ENCODE measurements around the gene MYLK3.

The MYLK3 gene

DNA sequence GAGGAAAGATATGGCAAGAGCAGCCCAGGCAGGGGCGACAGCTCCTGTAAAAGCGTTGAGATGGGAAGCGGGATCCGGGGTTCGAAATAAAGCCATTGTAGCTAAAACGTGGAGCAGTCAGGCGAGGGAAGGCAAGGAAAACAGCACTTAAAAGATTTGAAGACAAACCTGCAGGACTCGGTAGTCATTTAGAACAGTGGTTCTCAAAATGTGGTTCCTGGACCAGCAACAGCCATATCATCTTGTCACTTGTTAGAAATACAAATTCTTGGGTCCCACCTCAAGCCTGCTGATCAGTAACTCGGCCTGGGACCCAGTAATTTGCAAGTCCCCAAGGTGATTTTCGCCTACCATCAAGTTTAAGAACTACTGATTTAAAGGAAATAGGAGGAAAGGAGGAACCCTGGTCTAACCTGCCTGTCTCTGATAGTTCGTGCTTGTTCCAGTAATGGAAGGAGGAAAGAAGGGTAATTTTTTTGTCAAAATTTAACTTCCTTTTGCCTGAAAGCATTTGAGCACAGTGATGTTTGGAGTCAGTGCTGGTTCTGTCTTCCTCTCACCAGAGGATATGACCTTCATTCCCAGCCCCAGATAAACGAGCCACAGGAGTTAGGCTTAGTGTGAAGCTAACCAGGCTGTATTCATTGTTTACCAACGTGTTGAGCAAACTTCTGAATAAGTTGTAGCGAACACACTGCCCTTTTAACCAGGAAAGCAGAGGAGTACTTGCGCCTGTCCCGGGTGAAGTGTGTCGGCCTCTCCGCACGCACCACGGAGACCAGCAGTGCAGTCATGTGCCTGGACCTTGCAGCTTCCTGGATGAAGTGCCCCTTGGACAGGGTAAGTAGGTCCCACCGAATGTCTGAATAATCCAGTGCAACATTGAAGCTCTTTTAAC, 57.6 kb downstream of the MYLK3 start:
- H3K27ac ChIP-seq = peak overlapping the region; percentile 96
- H3K27me3 ChIP-seq (replicated peaks) = no peaks in the 10 kb centered on the region
- DNase-seq = peak; percentile 26
- in situ Hi-C loops (cut with HindIII; ENCODE audit: low pct_ligation_motif_present, low sequenced_read_pairs) = no loop called here
- H3K4me3 ChIP-seq (ENCODE audit: low read depth, low read length) = peak overlapping the region; percentile 94
- H3K36me3 ChIP-seq (replicated peaks) = no peaks in the 10 kb centered on the region
- TF ChIP-seq, protein P1, sequence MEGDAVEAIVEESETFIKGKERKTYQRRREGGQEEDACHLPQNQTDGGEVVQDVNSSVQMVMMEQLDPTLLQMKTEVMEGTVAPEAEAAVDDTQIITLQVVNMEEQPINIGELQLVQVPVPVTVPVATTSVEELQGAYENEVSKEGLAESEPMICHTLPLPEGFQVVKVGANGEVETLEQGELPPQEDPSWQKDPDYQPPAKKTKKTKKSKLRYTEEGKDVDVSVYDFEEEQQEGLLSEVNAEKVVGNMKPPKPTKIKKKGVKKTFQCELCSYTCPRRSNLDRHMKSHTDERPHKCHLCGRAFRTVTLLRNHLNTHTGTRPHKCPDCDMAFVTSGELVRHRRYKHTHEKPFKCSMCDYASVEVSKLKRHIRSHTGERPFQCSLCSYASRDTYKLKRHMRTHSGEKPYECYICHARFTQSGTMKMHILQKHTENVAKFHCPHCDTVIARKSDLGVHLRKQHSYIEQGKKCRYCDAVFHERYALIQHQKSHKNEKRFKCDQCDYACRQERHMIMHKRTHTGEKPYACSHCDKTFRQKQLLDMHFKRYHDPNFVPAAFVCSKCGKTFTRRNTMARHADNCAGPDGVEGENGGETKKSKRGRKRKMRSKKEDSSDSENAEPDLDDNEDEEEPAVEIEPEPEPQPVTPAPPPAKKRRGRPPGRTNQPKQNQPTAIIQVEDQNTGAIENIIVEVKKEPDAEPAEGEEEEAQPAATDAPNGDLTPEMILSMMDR (IDR thresholded peaks at IDR 0.05; ENCODE audit: low read depth, low read length, missing control alignments) = no peak

DNA sequence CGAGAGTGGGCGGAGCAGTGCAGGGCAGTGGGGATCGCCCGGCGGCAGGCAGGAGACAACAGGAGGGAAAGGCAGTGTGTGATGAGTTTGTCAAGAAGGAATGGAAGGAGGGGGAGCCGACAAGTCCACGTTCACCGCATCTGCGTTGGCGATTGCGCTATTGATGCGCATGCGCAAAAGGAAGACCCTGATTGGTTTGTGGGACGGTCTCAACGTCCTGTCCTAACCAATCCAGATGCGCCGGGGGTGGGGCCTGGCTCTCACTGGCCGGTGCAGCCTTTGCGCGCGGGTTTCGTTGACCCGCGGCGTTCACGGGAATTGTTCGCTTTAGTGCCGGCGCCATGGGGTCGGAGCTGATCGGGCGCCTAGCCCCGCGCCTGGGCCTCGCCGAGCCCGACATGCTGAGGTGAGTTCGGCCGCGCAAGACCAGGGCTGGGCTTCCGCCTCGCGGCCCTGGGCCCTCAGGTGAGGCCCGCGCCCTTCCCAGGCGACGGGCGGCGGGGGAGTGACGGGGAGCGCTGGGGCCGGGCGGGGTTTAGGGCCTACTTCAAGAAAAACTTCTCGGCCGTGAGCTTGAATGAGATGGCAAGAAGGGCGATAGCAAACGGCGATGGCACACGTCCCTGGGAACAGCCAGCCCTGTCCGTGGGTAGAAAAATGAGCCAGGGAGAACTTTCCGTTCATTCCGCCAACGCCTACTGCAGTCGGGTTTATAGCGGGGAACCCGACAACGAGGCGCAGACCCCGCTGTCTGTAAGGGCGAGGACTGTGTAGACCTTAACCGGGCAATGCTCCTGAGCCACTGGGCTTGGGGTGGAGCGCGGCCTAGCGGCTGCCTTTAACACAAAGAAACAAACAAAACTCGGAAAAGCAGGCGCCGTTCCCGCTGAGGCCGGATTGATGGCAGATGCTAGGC, 58.5 kb downstream of the MYLK3 start, which contains the start of gene ORC6:
Gene ORC6 (plus strand): TSS at position 295 of the 916 bp plus-strand sequence. CDS start 47 bp downstream, at position 342.
- in situ Hi-C loops (cut with HindIII; ENCODE audit: low pct_ligation_motif_present, low sequenced_read_pairs) = no loop called here
- peak; percentile 98 for DNase-seq
- Histone ChIP-seq H3K27me3 (replicated peaks) (no peaks in the 10 kb centered on the region), H3K27ac (peak within 1 kb of the TSS; percentile 96), H3K4me3 (ENCODE audit: low read depth, low read length) (peak within 1 kb of the TSS; percentile 94), H3K36me3 (replicated peaks) (no peaks in the 10 kb centered on the region)
- TF ChIP-seq, protein P1 (IDR thresholded peaks at IDR 0.05; ENCODE audit: low read depth, low read length, missing control alignments) = peak; percentile 78

DNA sequence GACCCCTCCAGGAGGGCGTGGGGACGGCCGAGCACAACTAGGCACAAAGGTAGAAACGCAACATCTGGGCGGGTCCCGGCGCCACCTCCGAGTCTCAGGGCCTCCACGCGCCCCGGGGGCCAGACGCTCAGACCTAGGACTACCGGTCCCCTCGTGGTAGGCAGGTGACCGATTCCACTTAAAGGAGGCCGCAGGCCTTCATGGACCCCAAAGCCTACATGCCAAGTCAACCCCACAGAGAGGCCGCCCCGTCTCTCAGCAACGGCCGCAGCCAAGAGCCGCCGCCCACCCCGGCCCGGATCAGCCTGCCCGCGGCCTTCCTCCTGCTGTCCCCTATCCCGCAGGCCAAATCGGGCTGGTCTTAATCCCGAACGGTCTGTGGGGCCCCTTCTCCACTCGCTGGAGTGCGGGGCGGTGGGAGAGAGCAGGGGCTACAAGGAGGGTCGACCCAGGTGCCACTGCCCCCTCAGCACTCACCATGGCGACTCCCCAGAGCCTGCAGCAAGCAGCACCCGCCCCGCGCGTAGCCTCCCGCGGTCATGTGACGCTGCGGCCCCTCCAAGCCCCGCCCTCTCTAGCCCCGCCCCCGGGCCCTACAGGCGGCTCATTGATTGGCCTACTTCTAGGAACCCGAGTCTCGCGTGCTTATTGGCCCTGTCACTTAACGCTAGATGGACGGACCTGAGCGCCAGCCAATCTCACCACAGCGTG, 59.3 kb downstream of the MYLK3 start, which contains the start of gene VPS35:
Gene VPS35 (minus strand): TSS at position 525 of the 711 bp plus-strand sequence. CDS start 45 bp downstream, at position 480.
- Histone ChIP-seq H3K36me3 (replicated peaks) (no peaks in the 10 kb centered on the region), H3K27ac (peak within 1 kb of the TSS; percentile 96), H3K27me3 (replicated peaks) (no peaks in the 10 kb centered on the region), H3K4me3 (ENCODE audit: low read depth, low read length) (peak within 1 kb of the TSS; percentile 94)
- peak; percentile 99 for DNase-seq
- TF ChIP-seq, protein P1 (IDR thresholded peaks at IDR 0.05; ENCODE audit: low read depth, low read length, missing control alignments) = no peak
- in situ Hi-C loops (cut with HindIII; ENCODE audit: low pct_ligation_motif_present, low sequenced_read_pairs) = no loop called here

- DNase-seq = no peak
- in situ Hi-C loops (cut with HindIII; ENCODE audit: low pct_ligation_motif_present, low sequenced_read_pairs) = no loop called here
Observed at GRCh38 chr16:46688101-46688653, 60.0 kb downstream of the MYLK3 start.

More at GRCh38 chr16:46688101-46688653, 60.0 kb downstream of the MYLK3 start:
- Histone ChIP-seq H3K36me3 (replicated peaks) (no peaks in the 10 kb centered on the region), H3K27me3 (replicated peaks) (no peaks in the 10 kb centered on the region), H3K4me3 (ENCODE audit: low read depth, low read length) (peak overlapping the region; percentile 94), H3K27ac (peak overlapping the region; percentile 96)
- TF ChIP-seq, protein P1 (IDR thresholded peaks at IDR 0.05; ENCODE audit: low read depth, low read length, missing control alignments) = peak; percentile 41

All from brain microvascular endothelial cell (primary cell).